ENCODE results near the gene TLE6.

DNA sequence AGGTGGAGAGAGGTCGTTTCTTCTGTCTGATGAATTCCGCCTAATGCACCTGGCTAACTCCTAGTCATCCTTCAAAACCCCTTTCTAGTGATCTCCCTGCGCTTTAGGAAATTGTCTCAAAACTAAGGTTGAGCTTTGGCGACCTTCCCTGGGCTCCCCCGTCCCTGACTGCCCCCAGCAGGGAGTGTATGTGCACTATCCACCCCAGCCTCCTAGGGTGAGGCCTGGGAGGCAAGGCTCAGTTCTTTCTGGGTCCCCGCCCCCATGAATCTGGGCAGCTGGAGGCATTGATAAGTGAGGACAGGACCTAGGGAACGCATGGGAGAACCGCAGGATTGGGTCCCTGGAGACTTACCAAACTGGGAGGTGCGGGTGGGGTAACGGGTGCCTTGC is 378 bp downstream of the TLE6 start:
- TF ChIP-seq, protein P1, sequence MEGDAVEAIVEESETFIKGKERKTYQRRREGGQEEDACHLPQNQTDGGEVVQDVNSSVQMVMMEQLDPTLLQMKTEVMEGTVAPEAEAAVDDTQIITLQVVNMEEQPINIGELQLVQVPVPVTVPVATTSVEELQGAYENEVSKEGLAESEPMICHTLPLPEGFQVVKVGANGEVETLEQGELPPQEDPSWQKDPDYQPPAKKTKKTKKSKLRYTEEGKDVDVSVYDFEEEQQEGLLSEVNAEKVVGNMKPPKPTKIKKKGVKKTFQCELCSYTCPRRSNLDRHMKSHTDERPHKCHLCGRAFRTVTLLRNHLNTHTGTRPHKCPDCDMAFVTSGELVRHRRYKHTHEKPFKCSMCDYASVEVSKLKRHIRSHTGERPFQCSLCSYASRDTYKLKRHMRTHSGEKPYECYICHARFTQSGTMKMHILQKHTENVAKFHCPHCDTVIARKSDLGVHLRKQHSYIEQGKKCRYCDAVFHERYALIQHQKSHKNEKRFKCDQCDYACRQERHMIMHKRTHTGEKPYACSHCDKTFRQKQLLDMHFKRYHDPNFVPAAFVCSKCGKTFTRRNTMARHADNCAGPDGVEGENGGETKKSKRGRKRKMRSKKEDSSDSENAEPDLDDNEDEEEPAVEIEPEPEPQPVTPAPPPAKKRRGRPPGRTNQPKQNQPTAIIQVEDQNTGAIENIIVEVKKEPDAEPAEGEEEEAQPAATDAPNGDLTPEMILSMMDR (IDR thresholded peaks at IDR 0.05): peak in 1 of 7 experiments; percentile 2
- no peak for TF ChIP-seq POLR2A (IDR thresholded peaks at IDR 0.05)

Data from body of pancreas (tissue), 4 donors.